Liver (tissue), 9 donors: Measurements from ENCODE around the gene ATXN1. TPM values are rescaled to one million over a fixed set of nuclear protein-coding genes. Genes with fewer than 3 reads are reported as not detected.

ENCODE experiments used
- DNase-seq: peaks from one replicate; pipeline ENCODE4 v3.0.0-alpha.2; 2017; ENCODE audit warnings: low spot score
- H3K27ac ChIP-seq, 2 donors: one replicate each; pipeline ENCODE4 v1.7.0; 2013; ENCODE audit warnings: inconsistent platforms in 2 of 2, low read length in 2 of 2, control low read depth in 1 of 2, low read depth in 1 of 2, mild to moderate bottlenecking in 1 of 2
- H3K27me3 ChIP-seq, 4 donors: one replicate each; pipeline versions ENCODE4 v1.6.1 to v1.7.0; 2013; ENCODE audit warnings: low read length in 3 of 4, inconsistent platforms in 1 of 4, mild to moderate bottlenecking in 1 of 4, moderate library complexity in 1 of 4; ENCODE audit not compliant: control insufficient read depth in 4 of 4, insufficient read depth in 4 of 4
- H3K36me3 ChIP-seq, 4 donors: one replicate each; pipeline versions ENCODE4 v1.6.1 to v1.7.0; 2013; ENCODE audit warnings: low read length in 3 of 4, mild to moderate bottlenecking in 3 of 4, low read depth in 1 of 4, moderate library complexity in 1 of 4; ENCODE audit not compliant: control insufficient read depth in 4 of 4, insufficient read depth in 3 of 4
- H3K4me1 ChIP-seq, 4 donors: one replicate each; pipeline versions ENCODE4 v1.6.1 to v1.7.0; 2013; ENCODE audit warnings: low read length in 3 of 4, mild to moderate bottlenecking in 3 of 4, moderate library complexity in 1 of 4; ENCODE audit not compliant: control insufficient read depth in 4 of 4, insufficient read depth in 4 of 4
- H3K4me3 ChIP-seq, 3 donors: one replicate each; pipeline versions ENCODE4 v1.6.1 to v1.7.0; 2013; ENCODE audit warnings: low read length in 3 of 3, control low read depth in 1 of 3, low read depth in 1 of 3, mild to moderate bottlenecking in 1 of 3
- H3K9ac ChIP-seq, 2 donors: one replicate each; pipeline ENCODE4 v1.7.0; 2013; ENCODE audit warnings: low read length in 2 of 2, mild to moderate bottlenecking in 2 of 2, moderate library complexity in 2 of 2, control low read depth in 1 of 2, low read depth in 1 of 2
- H3K9me3 ChIP-seq, 4 donors: one replicate each; pipeline versions ENCODE4 v1.6.1 to v1.7.0; 2013; ENCODE audit warnings: low read length in 3 of 4; ENCODE audit not compliant: control insufficient read depth in 4 of 4
- EGR1 ChIP-seq, 2 donors: IDR thresholded peaks; 2 replicates each; pipeline ENCODE4 v1.6.1; 2016 to 2018; ENCODE audit warnings: antibody characterized with exemption in 2 of 2, low read depth in 2 of 2
- FOXA1 ChIP-seq: IDR thresholded peaks from 2 replicates; pipeline ENCODE4 v1.6.1; 2016; ENCODE audit warnings: antibody characterized with exemption
- FOXA2 ChIP-seq: IDR thresholded peaks from 2 replicates; pipeline ENCODE4 v1.6.1; 2016; ENCODE audit warnings: antibody characterized with exemption
- GABPA ChIP-seq, 2 donors: IDR thresholded peaks in 1 of 2; conservative IDR thresholded peaks in 1 of 2; 2 replicates each; pipeline ENCODE4 v1.6.1; 2016; ENCODE audit warnings: antibody characterized with exemption in 2 of 2, mild to moderate bottlenecking in 1 of 2, moderate library complexity in 1 of 2
- HNF4A ChIP-seq, 2 donors: conservative IDR thresholded peaks; 2 replicates each; pipeline ENCODE4 v1.6.1; 2016; ENCODE audit warnings: antibody characterized with exemption in 2 of 2, mild to moderate bottlenecking in 2 of 2
- HNF4G ChIP-seq: IDR thresholded peaks from 2 replicates; pipeline ENCODE4 v1.6.1; 2016; ENCODE audit warnings: antibody characterized with exemption
- JUND ChIP-seq, 2 donors: IDR thresholded peaks; 2 replicates each; pipeline ENCODE4 v1.6.1; 2016; ENCODE audit warnings: antibody characterized with exemption in 2 of 2
- NR2F2 ChIP-seq: IDR thresholded peaks from 2 replicates; pipeline ENCODE4 v1.6.1; 2016; ENCODE audit warnings: antibody characterized with exemption
- RAD21 ChIP-seq, 2 donors: IDR thresholded peaks; 2 replicates each; pipeline ENCODE4 v1.6.1; 2016; ENCODE audit warnings: antibody characterized with exemption in 2 of 2, mild to moderate bottlenecking in 2 of 2
- REST ChIP-seq: IDR thresholded peaks from 2 replicates; pipeline ENCODE4 v1.6.1; 2016; ENCODE audit warnings: antibody characterized with exemption, mild to moderate bottlenecking
- RXRA ChIP-seq, 2 donors: IDR thresholded peaks; 2 replicates each; pipeline ENCODE4 v1.6.1; 2017 to 2018; ENCODE audit warnings: antibody characterized with exemption in 2 of 2, mild to moderate bottlenecking in 1 of 2
- SP1 ChIP-seq: IDR thresholded peaks from 2 replicates; pipeline ENCODE4 v1.6.1; 2018; ENCODE audit warnings: antibody characterized with exemption, mild to moderate bottlenecking
- TAF1 ChIP-seq: conservative IDR thresholded peaks from 2 replicates; pipeline ENCODE4 v1.6.1; 2016; ENCODE audit warnings: antibody characterized with exemption, mild to moderate bottlenecking
- YY1 ChIP-seq: IDR thresholded peaks from 2 replicates; pipeline ENCODE4 v1.6.1; 2016; ENCODE audit warnings: antibody characterized with exemption, mild to moderate bottlenecking
- WGBS: extraction: QIAGEN DNeasy Blood & Tissue Kit; methylation state at CpG from one replicate; pipeline ENCODE4 v1.1.7; 2013; 5-methylcytosine and 5-hydroxymethylcytosine counted together
- polyA plus RNA-seq, 2 donors: library from polyadenylated mRNA; stranded (reverse) in 1 of 2; unstranded in 1 of 2; fragments of 200-250 nt in 1 of 2; fragments of >200 nt in 1 of 2; fragmentation: Nextera tagmentation in 1 of 2; extraction: Ambion mirVana in 1 of 2; gene quantifications; one replicate each; pipeline versions ENCODE4 v1.2.1 to v1.2.3, GENCODE V29; 2013 to 2015
- total RNA-seq, 2 donors: library from RNA; depleted of rRNA; stranded (reverse); fragments of >200 nt; gene quantifications; one replicate each; pipeline ENCODE4 v1.2.3, GENCODE V29; 2014
- TF ChIP-seq, protein P1 (sequence below): IDR thresholded peaks from 2 replicates; pipeline ENCODE4 v1.6.1; 2016; ENCODE audit warnings: antibody characterized with exemption
- TF ChIP-seq, protein P2 (sequence below): IDR thresholded peaks from 2 replicates; pipeline ENCODE4 v1.6.1; 2016; ENCODE audit warnings: antibody characterized with exemption
- TF ChIP-seq, protein P3 (sequence below): IDR thresholded peaks from 2 replicates; pipeline ENCODE4 v1.6.1; 2016; ENCODE audit warnings: antibody characterized with exemption
- TF ChIP-seq, protein P4 (sequence below): fragments of 150-350 bp; IDR thresholded peaks from 2 replicates; pipeline ENCODE4 v1.5.1; 2017; ENCODE audit warnings: improper control_type of control experiment, low read depth, low read length; ENCODE audit not compliant: missing input control
- donor health status: healthy.
- donor health status: healthy.
- donor health status: healthy.
- donor health status: healthy.
- donor health status: healthy.

Gene ATXN1
- total and polyA plus RNA-seq, 4 donors, result 4.3 to 29.7 (median 8.2) TPM

- peak in 1 of 2 donors; percentile 34 for TF ChIP-seq JUND (IDR thresholded peaks at IDR 0.05)
- TF ChIP-seq, protein P1, sequence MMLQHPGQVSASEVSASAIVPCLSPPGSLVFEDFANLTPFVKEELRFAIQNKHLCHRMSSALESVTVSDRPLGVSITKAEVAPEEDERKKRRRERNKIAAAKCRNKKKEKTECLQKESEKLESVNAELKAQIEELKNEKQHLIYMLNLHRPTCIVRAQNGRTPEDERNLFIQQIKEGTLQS, result no peak
- no peak for TF ChIP-seq FOXA1
- no peak for TF ChIP-seq YY1
- TF ChIP-seq RXRA (IDR thresholded peaks at IDR 0.05), result peak in 1 of 2 donors; percentile 26
- TF ChIP-seq NR2F2, result no peak
- no peak for TF ChIP-seq FOXA2
These were observed 44.9 kb downstream of the ATXN1 start (continued) for GRCh38 chr6:16716321-16716858.

DNA sequence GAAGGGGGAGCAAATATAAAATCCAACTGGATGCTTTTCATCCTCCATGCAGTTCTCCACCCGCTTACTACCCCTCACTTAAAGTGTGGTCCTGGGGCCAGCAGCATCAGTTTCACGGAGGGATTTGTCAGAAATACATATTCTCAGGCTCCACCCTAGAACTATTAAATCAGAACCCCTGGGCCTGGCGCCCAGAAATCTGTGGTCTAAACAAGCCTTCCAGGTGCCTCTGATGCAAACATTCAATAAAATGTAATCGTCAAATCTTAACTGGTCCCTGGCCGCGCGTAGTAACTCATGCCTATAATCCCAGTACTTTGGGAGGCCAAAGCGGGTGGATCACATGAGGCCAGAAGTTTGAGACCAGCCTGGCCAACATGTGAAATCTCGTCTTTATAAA, 47.7 kb downstream of the ATXN1 start:
- Histone ChIP-seq H3K4me3 (no peak overlapping the region), H3K27me3 (no peaks in the 10 kb centered on the region), H3K27ac (peak overlapping the region; percentile 78 to 87), H3K4me1 (peaks cover 0 to 6% (median 2%) of the 10 kb centered on the region in 4 donors), H3K9ac (no peak overlapping the region), H3K36me3 (peaks cover 0 to 6% (median 3%) of the 10 kb centered on the region in 4 donors), H3K9me3 (no peaks in the 10 kb centered on the region)
- WGBS, result 95% methylated on average over 9 of the region's 9 CpGs
- no peak for DNase-seq
- TF ChIP-seq, protein P2, sequence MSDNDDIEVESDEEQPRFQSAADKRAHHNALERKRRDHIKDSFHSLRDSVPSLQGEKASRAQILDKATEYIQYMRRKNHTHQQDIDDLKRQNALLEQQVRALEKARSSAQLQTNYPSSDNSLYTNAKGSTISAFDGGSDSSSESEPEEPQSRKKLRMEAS, result no peak
- TF ChIP-seq HNF4G (no peak), TAF1 (no peak), GABPA (IDR thresholded peaks at IDR 0.05 in 1 of 2, conservative IDR thresholded peaks at IDR 0.05 in 1 of 2) (no peak), NR2F2 (no peak), SP1 (no peak), HNF4A (conservative IDR thresholded peaks at IDR 0.05) (no peak), RAD21 (IDR thresholded peaks at IDR 0.05) (no peak), FOXA2 (no peak), EGR1 (IDR thresholded peaks at IDR 0.05; ENCODE audit: low read depth in 2 of 2) (no peak), REST (no peak), YY1 (no peak), JUND (IDR thresholded peaks at IDR 0.05) (no peak)
- TF ChIP-seq, protein P3, sequence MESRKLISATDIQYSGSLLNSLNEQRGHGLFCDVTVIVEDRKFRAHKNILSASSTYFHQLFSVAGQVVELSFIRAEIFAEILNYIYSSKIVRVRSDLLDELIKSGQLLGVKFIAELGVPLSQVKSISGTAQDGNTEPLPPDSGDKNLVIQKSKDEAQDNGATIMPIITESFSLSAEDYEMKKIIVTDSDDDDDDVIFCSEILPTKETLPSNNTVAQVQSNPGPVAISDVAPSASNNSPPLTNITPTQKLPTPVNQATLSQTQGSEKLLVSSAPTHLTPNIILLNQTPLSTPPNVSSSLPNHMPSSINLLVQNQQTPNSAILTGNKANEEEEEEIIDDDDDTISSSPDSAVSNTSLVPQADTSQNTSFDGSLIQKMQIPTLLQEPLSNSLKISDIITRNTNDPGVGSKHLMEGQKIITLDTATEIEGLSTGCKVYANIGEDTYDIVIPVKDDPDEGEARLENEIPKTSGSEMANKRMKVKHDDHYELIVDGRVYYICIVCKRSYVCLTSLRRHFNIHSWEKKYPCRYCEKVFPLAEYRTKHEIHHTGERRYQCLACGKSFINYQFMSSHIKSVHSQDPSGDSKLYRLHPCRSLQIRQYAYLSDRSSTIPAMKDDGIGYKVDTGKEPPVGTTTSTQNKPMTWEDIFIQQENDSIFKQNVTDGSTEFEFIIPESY, result no peak
- TF ChIP-seq, protein P4, sequence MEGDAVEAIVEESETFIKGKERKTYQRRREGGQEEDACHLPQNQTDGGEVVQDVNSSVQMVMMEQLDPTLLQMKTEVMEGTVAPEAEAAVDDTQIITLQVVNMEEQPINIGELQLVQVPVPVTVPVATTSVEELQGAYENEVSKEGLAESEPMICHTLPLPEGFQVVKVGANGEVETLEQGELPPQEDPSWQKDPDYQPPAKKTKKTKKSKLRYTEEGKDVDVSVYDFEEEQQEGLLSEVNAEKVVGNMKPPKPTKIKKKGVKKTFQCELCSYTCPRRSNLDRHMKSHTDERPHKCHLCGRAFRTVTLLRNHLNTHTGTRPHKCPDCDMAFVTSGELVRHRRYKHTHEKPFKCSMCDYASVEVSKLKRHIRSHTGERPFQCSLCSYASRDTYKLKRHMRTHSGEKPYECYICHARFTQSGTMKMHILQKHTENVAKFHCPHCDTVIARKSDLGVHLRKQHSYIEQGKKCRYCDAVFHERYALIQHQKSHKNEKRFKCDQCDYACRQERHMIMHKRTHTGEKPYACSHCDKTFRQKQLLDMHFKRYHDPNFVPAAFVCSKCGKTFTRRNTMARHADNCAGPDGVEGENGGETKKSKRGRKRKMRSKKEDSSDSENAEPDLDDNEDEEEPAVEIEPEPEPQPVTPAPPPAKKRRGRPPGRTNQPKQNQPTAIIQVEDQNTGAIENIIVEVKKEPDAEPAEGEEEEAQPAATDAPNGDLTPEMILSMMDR, result no peak
